ENCODE results near the gene INIP. TPM values are rescaled to one million over a fixed set of nuclear protein-coding genes. Genes with fewer than 3 reads are reported as not detected.

INIP gene
- total and polyA plus RNA-seq, 11 donors: 4.3 to 18.2 (median 12.7) TPM

- TF ChIP-seq POLR2A (IDR thresholded peaks at IDR 0.05) (no peak), CTCF (IDR thresholded peaks at IDR 0.05) (no peak)
- intact Hi-C loops (cut with DNase I): no loop called here
- WGBS, 4 donors: 41 to 61% (median 47%) methylated on average over 4 of the region's 4 CpGs
- H3K27ac ChIP-seq: no peak overlapping the region
- no peaks in the 10 kb centered on the region for H3K27me3 ChIP-seq
- peaks cover 0 to 7% (median 0%) of the 10 kb centered on the region in 12 donors for H3K4me1 ChIP-seq
- no peaks in the 10 kb centered on the region for H3K9me3 ChIP-seq
- H3K4me3 ChIP-seq: no peak overlapping the region
- H3K36me3 ChIP-seq: no peaks in the 10 kb centered on the region
- DNase-seq (no peak), ATAC-seq (peak in 2 of 4 donors; percentile 74 to 80)
Observed at GRCh38 chr9:112744177-112744576, 26.3 kb upstream of the INIP start.

DNA sequence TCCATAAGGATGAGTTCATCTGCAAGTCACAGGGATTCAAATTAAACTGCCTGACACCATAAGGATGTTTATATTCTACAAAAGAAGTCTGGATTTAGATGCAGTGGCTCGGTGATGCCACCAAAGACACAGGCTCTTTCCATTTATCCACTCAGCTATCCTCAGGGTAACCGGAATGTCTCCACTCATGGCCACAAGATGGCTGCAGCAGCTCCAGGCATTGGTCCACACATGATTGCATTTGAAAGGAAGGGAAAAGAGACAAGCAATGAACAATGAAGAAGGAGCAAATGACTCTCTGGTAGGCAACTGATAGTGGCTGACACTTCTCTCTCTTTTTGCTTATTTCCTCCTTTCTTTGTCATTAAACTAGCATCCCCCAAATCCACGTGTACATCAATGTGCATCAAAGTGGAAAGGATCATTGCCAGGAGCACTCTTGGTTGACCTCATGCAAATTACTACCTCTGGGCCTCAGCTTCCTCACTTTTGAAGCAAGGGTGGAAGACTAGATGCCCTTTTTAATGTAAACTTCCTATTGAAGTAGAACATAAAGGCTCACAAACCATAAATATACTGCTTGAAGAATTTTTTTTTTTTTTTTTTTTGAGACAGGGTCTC is 25.4 kb upstream of the INIP start:
- Histone ChIP-seq H3K27ac (no peak overlapping the region), H3K4me3 (no peak overlapping the region), H3K27me3 (no peaks in the 10 kb centered on the region), H3K9me3 (no peaks in the 10 kb centered on the region), H3K36me3 (no peaks in the 10 kb centered on the region), H3K4me1 (no peaks in the 10 kb centered on the region)
- WGBS, 4 donors: 86 to 93% (median 91%) methylated on average over 3 of the region's 3 CpGs
- DNase-seq (no peak), ATAC-seq (no peak)
- TF ChIP-seq CTCF (IDR thresholded peaks at IDR 0.05) (no peak), POLR2A (IDR thresholded peaks at IDR 0.05) (no peak)
- intact Hi-C loops (cut with DNase I): no loop called here

GRCh38 chr9:112734892-112735291 is 17.0 kb upstream of the INIP start:
- Histone ChIP-seq H3K4me3 (no peak overlapping the region), H3K9me3 (no peaks in the 10 kb centered on the region), H3K4me1 (no peaks in the 10 kb centered on the region), H3K27ac (no peak overlapping the region), H3K27me3 (no peaks in the 10 kb centered on the region), H3K36me3 (no peaks in the 10 kb centered on the region)
- DNase-seq (no peak), ATAC-seq (no peak)
- WGBS, 4 donors: 56 to 66% (median 61%) methylated on average over 2 of the region's 2 CpGs
- no peak for TF ChIP-seq POLR2A (IDR thresholded peaks at IDR 0.05)
- TF ChIP-seq CTCF (IDR thresholded peaks at IDR 0.05): no peak
- intact Hi-C loops (cut with DNase I): no loop called here

DNA sequence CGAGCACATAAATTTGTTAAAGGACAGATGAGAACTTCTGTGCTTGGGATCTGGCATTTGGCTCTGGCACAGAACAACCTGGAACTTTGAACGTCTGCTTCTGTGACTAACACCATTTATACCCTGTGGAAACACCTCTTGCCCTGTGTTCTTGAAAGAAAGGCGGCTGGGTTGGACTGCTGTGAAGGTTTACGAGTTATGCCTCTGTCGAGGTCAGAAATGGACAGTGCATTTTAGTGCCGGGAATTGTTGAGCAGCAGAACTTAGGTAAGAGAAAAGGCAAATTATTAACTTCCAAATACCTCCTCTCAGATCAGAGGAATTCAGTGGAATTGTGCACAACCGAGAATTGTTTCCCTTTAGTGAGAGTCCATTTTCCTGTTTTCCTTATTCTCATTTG is 14.1 kb upstream of the INIP start:
- Histone ChIP-seq H3K4me1 (peaks cover 0 to 10% (median 0%) of the 10 kb centered on the region in 12 donors), H3K27me3 (no peaks in the 10 kb centered on the region), H3K27ac (no peak overlapping the region), H3K36me3 (no peaks in the 10 kb centered on the region), H3K4me3 (no peak overlapping the region), H3K9me3 (no peaks in the 10 kb centered on the region)
- intact Hi-C loops (cut with DNase I): no loop called here
- 74 to 86% (median 84%) methylated on average over 7 of the region's 7 CpGs for WGBS, 4 donors
- ATAC-seq (no peak), DNase-seq (no peak)
- TF ChIP-seq CTCF (IDR thresholded peaks at IDR 0.05): no peak
- no peak for TF ChIP-seq POLR2A (IDR thresholded peaks at IDR 0.05)

Data from heart left ventricle (tissue), 16 donors.